Natural killer cell (primary cell): ENCODE results near the gene ZAP70. TPM values are rescaled to one million over a fixed set of nuclear protein-coding genes. Genes with fewer than 3 reads are reported as not detected.

Experiments used
- ATAC-seq, 3 donors: fragments of 150-1000 bp in 2 of 3; fragments of 200-7000 bp in 1 of 3; cut with Tn5 transposase; 1 replicate in 1 of 3; 2 replicates in 2 of 3; pipeline ENCODE4 v1.10.0; 2021; ENCODE audit warnings: mild to moderate bottlenecking in 2 of 3, moderate library complexity in 2 of 3
- DNase-seq, 2 donors: peaks; one replicate each; pipeline versions ENCODE4 v3.0.0 to v3.0.0-alpha.2; 2013 to 2021; ENCODE audit warnings: mixed read lengths in 1 of 2
- H3K27ac ChIP-seq: one replicate; pipeline ENCODE4 v1.5.1; 2013; ENCODE audit warnings: mild to moderate bottlenecking, low read length
- H3K27me3 ChIP-seq: one replicate; pipeline ENCODE4 v1.6.1; 2013; ENCODE audit warnings: low read length; ENCODE audit not compliant: control insufficient read depth, insufficient read depth
- H3K36me3 ChIP-seq: one replicate; pipeline ENCODE4 v1.6.1; 2013; ENCODE audit warnings: low read length; ENCODE audit not compliant: control insufficient read depth, insufficient read depth
- H3K4me1 ChIP-seq: one replicate; pipeline ENCODE4 v1.6.1; 2013; ENCODE audit warnings: low read length; ENCODE audit not compliant: control insufficient read depth, insufficient read depth
- H3K4me3 ChIP-seq: one replicate; pipeline ENCODE4 v1.5.1; 2013; ENCODE audit warnings: low read length
- H3K9me3 ChIP-seq: one replicate; pipeline ENCODE4 v1.6.1; 2013; ENCODE audit warnings: low read length; ENCODE audit not compliant: control insufficient read depth, insufficient read depth
- H3K27ac Mint-ChIP-seq, 2 donors: one replicate each; pipeline ENCODE4 v1.8.0; 2022; ENCODE audit warnings: mild to moderate bottlenecking in 2 of 2, mixed read lengths in 2 of 2, moderate library complexity in 1 of 2
- H3K27me3 Mint-ChIP-seq, 2 donors: one replicate each; pipeline ENCODE4 v1.8.0; 2022; ENCODE audit warnings: low read depth in 2 of 2, mixed read lengths in 2 of 2
- H3K36me3 Mint-ChIP-seq: one replicate; pipeline ENCODE4 v1.8.0; 2022; ENCODE audit warnings: mixed read lengths
- H3K4me1 Mint-ChIP-seq, 2 donors: one replicate each; pipeline ENCODE4 v1.8.0; 2022; ENCODE audit warnings: mixed read lengths in 2 of 2
- H3K4me3 Mint-ChIP-seq: one replicate; pipeline ENCODE4 v1.8.0; 2022; ENCODE audit warnings: mild to moderate bottlenecking, moderate library complexity, mixed read lengths
- H3K9me3 Mint-ChIP-seq, 2 donors: one replicate each; pipeline ENCODE4 v1.8.0; 2022; ENCODE audit warnings: mixed read lengths in 2 of 2
- WGBS: methylation state at CpG from one replicate; pipeline ENCODE4 v1.1.7; 2013; ENCODE audit warnings: missing lambda C conversion rate; ENCODE audit not compliant: insufficient coverage; 5-methylcytosine and 5-hydroxymethylcytosine counted together
- intact Hi-C: fragments of 100-400 bp; cut with micrococcal nuclease; formaldehyde crosslinking; loops from one replicate; pipeline ENCODE4 v1.14.2; 2022
- total RNA-seq, 4 donors: library from RNA; stranded (reverse); fragments of 120-200 nt in 1 of 4; gene quantifications; one replicate each; pipeline versions ENCODE4 v1.2.3 to v1.2.4, GENCODE V29; 2013 to 2022
- TF ChIP-seq, protein P1 (sequence below): fragments of 200-600 bp; IDR thresholded peaks from one replicate; pipeline ENCODE4 v1.8.0; 2022; ENCODE audit warnings: antibody characterized with exemption

The ZAP70 gene
- total RNA-seq, 3 donors from 2014 or later (not counting 1 experiment from before 2014, with no cell fraction given): 883 to 1,008 (median 954) TPM

DNA sequence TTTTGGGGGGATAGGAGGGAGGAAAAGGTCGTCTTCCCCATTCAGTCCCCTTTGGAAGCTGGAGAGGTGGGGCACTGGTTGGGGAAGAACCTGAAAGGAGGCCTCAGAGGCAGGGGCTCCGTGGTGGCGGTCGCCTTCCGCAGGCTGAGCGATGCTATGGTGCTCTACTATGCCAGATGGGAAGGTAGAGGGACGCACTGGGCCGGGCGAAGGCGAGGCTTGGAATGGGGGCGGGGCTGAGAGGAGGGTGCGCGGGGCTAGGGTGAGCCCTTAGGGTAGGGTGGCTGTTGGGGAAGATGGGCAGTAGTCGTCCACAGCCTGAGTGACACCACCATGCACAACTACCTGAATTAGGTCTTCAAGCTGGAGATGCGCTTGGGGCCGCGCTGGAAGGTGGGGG is 11.1 kb downstream of the ZAP70 start:
- Histone ChIP-seq H3K4me3 (no peak overlapping the region), H3K9me3 (no peaks in the 10 kb centered on the region), H3K27me3 (no peaks in the 10 kb centered on the region), H3K36me3 (peaks cover 73% of the 10 kb centered on the region), H3K27ac (no peak overlapping the region), H3K4me1 (peaks cover 92% of the 10 kb centered on the region)
- no peaks in the 10 kb centered on the region for H3K9me3 Mint-ChIP-seq
- no peak for DNase-seq
- no peak overlapping the region for H3K4me3 Mint-ChIP-seq
- TF ChIP-seq, protein P1, sequence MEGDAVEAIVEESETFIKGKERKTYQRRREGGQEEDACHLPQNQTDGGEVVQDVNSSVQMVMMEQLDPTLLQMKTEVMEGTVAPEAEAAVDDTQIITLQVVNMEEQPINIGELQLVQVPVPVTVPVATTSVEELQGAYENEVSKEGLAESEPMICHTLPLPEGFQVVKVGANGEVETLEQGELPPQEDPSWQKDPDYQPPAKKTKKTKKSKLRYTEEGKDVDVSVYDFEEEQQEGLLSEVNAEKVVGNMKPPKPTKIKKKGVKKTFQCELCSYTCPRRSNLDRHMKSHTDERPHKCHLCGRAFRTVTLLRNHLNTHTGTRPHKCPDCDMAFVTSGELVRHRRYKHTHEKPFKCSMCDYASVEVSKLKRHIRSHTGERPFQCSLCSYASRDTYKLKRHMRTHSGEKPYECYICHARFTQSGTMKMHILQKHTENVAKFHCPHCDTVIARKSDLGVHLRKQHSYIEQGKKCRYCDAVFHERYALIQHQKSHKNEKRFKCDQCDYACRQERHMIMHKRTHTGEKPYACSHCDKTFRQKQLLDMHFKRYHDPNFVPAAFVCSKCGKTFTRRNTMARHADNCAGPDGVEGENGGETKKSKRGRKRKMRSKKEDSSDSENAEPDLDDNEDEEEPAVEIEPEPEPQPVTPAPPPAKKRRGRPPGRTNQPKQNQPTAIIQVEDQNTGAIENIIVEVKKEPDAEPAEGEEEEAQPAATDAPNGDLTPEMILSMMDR: no peak
- peaks cover 81 to 88% of the 10 kb centered on the region in 2 donors for H3K4me1 Mint-ChIP-seq
- intact Hi-C loops: no loop called here
- no peaks in the 10 kb centered on the region for H3K27me3 Mint-ChIP-seq
- no peak for ATAC-seq
- WGBS: 93% methylated on average over 17 of the region's 17 CpGs
- peak overlapping the region; percentile 97 for H3K27ac Mint-ChIP-seq
- peaks cover 14% of the 10 kb centered on the region for H3K36me3 Mint-ChIP-seq

DNA sequence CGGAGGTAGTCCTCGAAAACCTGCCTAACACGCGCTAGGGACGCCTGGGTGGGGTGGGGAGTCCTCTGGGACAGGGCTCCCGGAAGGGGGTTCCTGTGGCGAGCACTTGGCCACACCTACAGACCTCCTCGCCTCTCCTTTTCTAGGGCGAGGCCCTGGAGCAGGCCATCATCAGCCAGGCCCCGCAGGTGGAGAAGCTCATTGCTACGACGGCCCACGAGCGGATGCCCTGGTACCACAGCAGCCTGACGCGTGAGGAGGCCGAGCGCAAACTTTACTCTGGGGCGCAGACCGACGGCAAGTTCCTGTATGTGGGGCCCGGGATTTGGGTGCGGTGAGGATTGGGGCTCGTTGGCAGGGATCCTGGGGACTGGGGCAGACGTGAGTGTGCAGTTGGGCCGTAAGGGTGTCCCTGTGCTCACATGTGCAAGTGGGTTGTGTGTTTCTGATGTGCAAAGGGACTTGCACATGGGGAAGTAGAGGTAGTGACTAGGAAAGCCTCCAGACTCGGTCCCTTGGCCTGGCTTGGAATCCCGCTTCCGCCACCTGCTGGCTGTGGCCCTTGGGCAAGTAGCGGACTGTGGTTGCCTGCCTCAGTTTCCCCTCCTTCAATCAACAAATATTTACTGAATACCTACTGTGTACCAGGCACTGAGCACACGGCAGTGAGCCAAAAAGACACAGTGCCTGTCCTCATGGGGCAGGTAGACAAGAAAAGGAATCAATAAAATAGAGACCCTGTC is 11.7 kb downstream of the ZAP70 start:
- H3K36me3 Mint-ChIP-seq: peaks cover 14% of the 10 kb centered on the region
- Histone ChIP-seq H3K27ac (no peak overlapping the region), H3K4me3 (no peak overlapping the region), H3K9me3 (peaks cover 2% of the 10 kb centered on the region), H3K27me3 (no peaks in the 10 kb centered on the region), H3K36me3 (peaks cover 74% of the 10 kb centered on the region), H3K4me1 (peaks cover 90% of the 10 kb centered on the region)
- 92% methylated on average over 30 of the region's 31 CpGs for WGBS
- peak overlapping the region; percentile 35 for H3K4me3 Mint-ChIP-seq
- H3K27me3 Mint-ChIP-seq: no peaks in the 10 kb centered on the region
- peaks cover 82 to 89% of the 10 kb centered on the region in 2 donors for H3K4me1 Mint-ChIP-seq
- DNase-seq (no peak), ATAC-seq (no peak)
- no peaks in the 10 kb centered on the region for H3K9me3 Mint-ChIP-seq
- intact Hi-C loops: no loop called here
- peak overlapping the region; percentile 90 to 97 for H3K27ac Mint-ChIP-seq
- TF ChIP-seq, protein P1: no peak

DNA sequence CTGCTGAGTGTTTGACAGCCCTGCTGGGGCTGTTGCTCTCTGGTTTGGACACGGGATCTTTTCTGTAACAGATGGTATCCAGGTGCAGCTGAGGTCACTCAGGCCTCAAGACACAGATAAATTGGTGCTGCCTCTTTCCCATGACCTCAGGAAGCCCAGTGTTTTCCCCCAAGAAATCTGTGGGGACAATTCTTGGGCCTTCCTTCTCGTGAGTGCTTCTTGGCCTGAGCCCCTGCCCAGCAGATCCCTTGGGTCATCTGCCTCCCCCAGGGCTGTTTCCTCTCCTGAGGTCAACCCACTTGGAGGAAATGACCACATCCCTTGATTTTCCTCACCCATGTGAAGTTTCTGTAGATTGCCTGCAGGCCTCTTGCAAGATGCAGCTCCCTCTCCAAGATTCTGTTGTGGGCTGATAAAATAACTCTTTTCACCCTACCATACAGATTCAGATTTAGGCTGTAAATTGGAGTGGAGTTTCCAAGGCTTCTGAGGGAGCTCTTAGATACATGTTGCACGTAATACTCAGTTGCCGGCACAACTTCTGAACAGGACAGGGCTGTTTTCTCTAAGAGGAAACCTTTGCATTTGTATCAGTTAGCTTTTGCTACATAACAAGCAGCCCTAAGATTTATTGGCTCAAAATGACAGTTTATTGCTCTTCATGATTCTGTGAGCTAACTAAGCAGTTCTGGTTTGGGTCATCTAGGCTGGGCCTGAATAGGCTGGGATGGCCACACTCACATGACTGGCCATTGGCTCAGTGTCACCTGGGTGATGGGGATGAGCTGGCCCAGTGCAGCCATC is 13.1 kb downstream of the ZAP70 start:
- Mint-ChIP-seq H3K27ac (peak overlapping the region; percentile 90 to 97), H3K4me3 (no peak overlapping the region), H3K27me3 (no peaks in the 10 kb centered on the region), H3K36me3 (peaks cover 8% of the 10 kb centered on the region), H3K9me3 (no peaks in the 10 kb centered on the region), H3K4me1 (peaks cover 82 to 90% of the 10 kb centered on the region in 2 donors)
- WGBS: 59% methylated on average over 4 of the region's 4 CpGs
- H3K36me3 ChIP-seq: peaks cover 81% of the 10 kb centered on the region
- H3K27ac ChIP-seq: peak overlapping the region; percentile 6
- H3K4me1 ChIP-seq: peaks cover 93% of the 10 kb centered on the region
- TF ChIP-seq, protein P1: no peak
- ATAC-seq: no peak
- no peak for DNase-seq
- no peaks in the 10 kb centered on the region for H3K27me3 ChIP-seq
- intact Hi-C loops: no loop called here
- H3K9me3 ChIP-seq: peaks cover 6% of the 10 kb centered on the region
- H3K4me3 ChIP-seq: no peak overlapping the region
